H1 (cell line): ENCODE measurements around the gene RGS3. TPM values are rescaled to one million over a fixed set of nuclear protein-coding genes. Genes with fewer than 3 reads are reported as not detected.

Experiments used
- CTCF ChIA-PET: fragments of 300-600 bp; sonication (Branson Sonifier 250); formaldehyde crosslinking; loops from one replicate; lab custom pipeline; 2021; ENCODE audit not compliant: partially characterized antibody; lab: Charles Lee
- POLR2A ChIA-PET: fragments of 300-600 bp; sonication (Branson Sonifier 250); formaldehyde crosslinking; loops from one replicate; lab custom pipeline; 2021; ENCODE audit warnings: inconsistent platforms; ENCODE audit not compliant: partially characterized antibody; lab: Charles Lee
- DNase-seq, 2 experiments: peaks; one replicate each; pipeline versions ENCODE4 v3.0.0 to v3.0.0-alpha.2; 2010 to 2022; ENCODE audit warnings: low spot score in 2 of 2, low read depth in 1 of 2, mixed read lengths in 1 of 2
- FAIRE-seq: peaks from 2 replicates; lab custom pipeline; 2011; peaks lifted over from hg19 to GRCh38; lab: Jason Lieb, UNC
- H2AFZ ChIP-seq: 2 replicates; pipeline ENCODE4 v1.8.1; 2012; ENCODE audit warnings: low read length, inconsistent platforms
- H2AK5ac ChIP-seq: 2 replicates; pipeline ENCODE4 v1.6.1; 2013; ENCODE audit warnings: low read depth, low read length
- H2BK120ac ChIP-seq: replicated peaks from 2 replicates; pipeline ENCODE3; 2013; ENCODE audit warnings: low read depth, low read length, inconsistent platforms
- H2BK12ac ChIP-seq: 2 replicates; pipeline ENCODE4 v1.6.1; 2013; ENCODE audit warnings: low read depth, low read length
- H2BK15ac ChIP-seq: 2 replicates; pipeline ENCODE4 v1.6.1; 2013; ENCODE audit warnings: low read length
- H2BK20ac ChIP-seq: 2 replicates; pipeline ENCODE4 v1.6.1; 2013; ENCODE audit warnings: low read length
- H2BK5ac ChIP-seq: 2 replicates; pipeline ENCODE4 v1.6.1; 2013; ENCODE audit warnings: low read depth, low read length
- H3K14ac ChIP-seq: 2 replicates; pipeline ENCODE4 v1.6.1; 2013; ENCODE audit warnings: inconsistent platforms; ENCODE audit not compliant: insufficient read length
- H3K18ac ChIP-seq: 2 replicates; pipeline ENCODE4 v1.6.1; 2013; ENCODE audit warnings: low read length; ENCODE audit errors: extremely low read depth
- H3K23ac ChIP-seq: 2 replicates; pipeline ENCODE4 v1.6.1; 2013; ENCODE audit warnings: inconsistent platforms; ENCODE audit not compliant: insufficient read length
- H3K23me2 ChIP-seq: 2 replicates; pipeline ENCODE4 v1.6.1; 2013; ENCODE audit warnings: low read depth, low read length
- H3K27ac ChIP-seq: 2 replicates; pipeline ENCODE4 v1.6.1; 2011; ENCODE audit warnings: low read depth, low read length, inconsistent platforms
- H3K27me3 ChIP-seq, 4 experiments: replicated peaks in 1 of 4; 1 replicate in 1 of 4; 2 replicates in 3 of 4; pipeline versions ENCODE4 v1.6.1 to v1.8.1; 2011 to 2013; ENCODE audit warnings: low read length in 3 of 4, mild to moderate bottlenecking in 3 of 4, inconsistent platforms in 2 of 4, mixed read lengths in 2 of 4, moderate library complexity in 1 of 4; ENCODE audit not compliant: control insufficient read depth in 3 of 4, insufficient read depth in 3 of 4; ENCODE audit errors: extremely low read depth in 1 of 4
- H3K36me3 ChIP-seq, 4 experiments: 2 replicates each; pipeline versions ENCODE4 v1.6.1 to v1.8.1; 2011 to 2013; ENCODE audit warnings: mild to moderate bottlenecking in 4 of 4, low read length in 3 of 4, moderate library complexity in 2 of 4, control low read depth in 1 of 4, inconsistent platforms in 1 of 4; ENCODE audit not compliant: insufficient read depth in 4 of 4, control insufficient read depth in 2 of 4
- H3K4ac ChIP-seq: replicated peaks from 2 replicates; pipeline ENCODE3; 2013; ENCODE audit warnings: low read length, low read depth, mixed read lengths, inconsistent platforms; ENCODE audit not compliant: insufficient read length
- H3K4me1 ChIP-seq, 4 experiments: replicated peaks in 1 of 4; 1 replicate in 1 of 4; 2 replicates in 3 of 4; pipeline versions ENCODE4 v1.6.1 to v1.8.1; 2011 to 2013; ENCODE audit warnings: low read length in 3 of 4, inconsistent platforms in 2 of 4, mixed read lengths in 1 of 4; ENCODE audit not compliant: insufficient read depth in 4 of 4, control insufficient read depth in 3 of 4
- H3K4me2 ChIP-seq, 2 experiments: 2 replicates each; pipeline versions ENCODE4 v1.6.1 to v1.8.1; 2011 to 2013; ENCODE audit warnings: low read depth in 2 of 2, low read length in 2 of 2, control low read depth in 1 of 2, inconsistent platforms in 1 of 2, mild to moderate bottlenecking in 1 of 2; ENCODE audit not compliant: insufficient read depth in 1 of 2
- H3K4me3 ChIP-seq, 4 experiments: fragments of 200-600, 300-600 bp in 1 of 4; sonication (generic), shearing (Covaris generic), sonication (Bioruptor Twin) in 1 of 4; 2 replicates each; pipeline versions ENCODE4 v1.5.1 to v1.8.1; 2011 to 2016; ENCODE audit warnings: low read length in 4 of 4, low read depth in 3 of 4, control low read depth in 2 of 4, inconsistent platforms in 2 of 4, mild to moderate bottlenecking in 2 of 4, mixed read lengths in 1 of 4, moderate library complexity in 1 of 4; ENCODE audit not compliant: insufficient read depth in 2 of 4; ENCODE audit errors: extremely low read depth in 1 of 4
- H3K56ac ChIP-seq: replicated peaks from 2 replicates; pipeline ENCODE3; 2013; ENCODE audit warnings: low read depth, mild to moderate bottlenecking, mixed read lengths, low read length, inconsistent platforms; ENCODE audit not compliant: insufficient read length
- H3K79me1 ChIP-seq: 2 replicates; pipeline ENCODE4 v1.6.1; 2013; ENCODE audit warnings: low read depth, low read length, control low read depth
- H3K79me2 ChIP-seq, 2 experiments: 2 replicates each; pipeline versions ENCODE4 v1.6.1 to v1.8.1; 2012 to 2013; ENCODE audit warnings: low read length in 2 of 2, mild to moderate bottlenecking in 2 of 2, inconsistent platforms in 1 of 2; ENCODE audit not compliant: insufficient read depth in 2 of 2, control insufficient read depth in 1 of 2
- H3K9ac ChIP-seq, 4 experiments: replicated peaks in 1 of 4; 1 replicate in 1 of 4; 2 replicates in 3 of 4; pipeline versions ENCODE4 v1.6.1 to v1.8.1; 2011 to 2013; ENCODE audit warnings: low read depth in 3 of 4, low read length in 3 of 4, control low read depth in 2 of 4, mild to moderate bottlenecking in 2 of 4, moderate library complexity in 2 of 4, inconsistent platforms in 1 of 4; ENCODE audit errors: extremely low read depth in 1 of 4
- H3K9me3 ChIP-seq, 2 experiments: 2 replicates each; pipeline versions ENCODE4 v1.6.1 to v1.8.1; 2012 to 2013; ENCODE audit warnings: mild to moderate bottlenecking in 2 of 2, moderate library complexity in 2 of 2, control low read depth in 1 of 2, inconsistent platforms in 1 of 2, low read depth in 1 of 2, low read length in 1 of 2, mixed read lengths in 1 of 2; ENCODE audit not compliant: insufficient read depth in 2 of 2
- H4K20me1 ChIP-seq, 2 experiments: replicated peaks in 1 of 2; 2 replicates each; pipeline versions ENCODE3 to v1.8.1; 2011 to 2013; ENCODE audit warnings: inconsistent platforms in 2 of 2, low read length in 2 of 2, mild to moderate bottlenecking in 1 of 2; ENCODE audit not compliant: insufficient read depth in 2 of 2, control insufficient read depth in 1 of 2
- H4K5ac ChIP-seq: 2 replicates; pipeline ENCODE4 v1.6.1; 2013; ENCODE audit warnings: low read length, low read depth, mixed read lengths, inconsistent platforms; ENCODE audit not compliant: insufficient read length
- H4K8ac ChIP-seq: 2 replicates; pipeline ENCODE4 v1.8.0; 2013; ENCODE audit warnings: mild to moderate bottlenecking, moderate library complexity, low read length, inconsistent platforms; ENCODE audit not compliant: insufficient read depth; ENCODE audit errors: extremely low read depth
- H4K91ac ChIP-seq: replicated peaks from 2 replicates; pipeline ENCODE3; 2013; ENCODE audit warnings: low read length, mixed read lengths, inconsistent platforms; ENCODE audit not compliant: insufficient read length
- EZH2 ChIP-seq: fragments of 200-600 bp; sonication (generic); IDR thresholded peaks from 2 replicates; pipeline ENCODE4 v1.7.1; 2012; ENCODE audit warnings: low read depth, mild to moderate bottlenecking, moderate library complexity, low read length, inconsistent platforms; ENCODE audit not compliant: severe bottlenecking
- NANOG ChIP-seq: IDR thresholded peaks from 2 replicates; pipeline ENCODE4 v1.6.1; 2011; ENCODE audit warnings: low read length, low read depth, mild to moderate bottlenecking, inconsistent platforms; ENCODE audit not compliant: insufficient read depth, poor library complexity, severe bottlenecking
- NRF1 ChIP-seq: IDR thresholded peaks from 2 replicates; pipeline ENCODE4 v1.6.1; 2011; ENCODE audit warnings: mild to moderate bottlenecking, low read depth, low read length, improper control_type of control experiment
- RNF2 ChIP-seq: fragments of 200-900, 300-1000 bp; sonication (generic); IDR thresholded peaks from 2 replicates; pipeline ENCODE4 v1.7.1; 2016; ENCODE audit warnings: borderline replicate concordance, low read depth, mild to moderate bottlenecking, antibody characterized with exemption, low read length; ENCODE audit not compliant: poor library complexity, severe bottlenecking; ENCODE audit errors: missing control alignments
- SP4 ChIP-seq: IDR thresholded peaks from 2 replicates; pipeline ENCODE4 v1.6.1; 2012; ENCODE audit warnings: low read length, inconsistent platforms
- WGBS, 2 experiments: shearing (Covaris generic) in 1 of 2; methylation state at CpG; one replicate each; pipeline versions ENCODE4 v1.1.6 to v1.1.7; 2013 to 2015; ENCODE audit warnings: low lambda C conversion rate in 2 of 2, mixed read lengths in 2 of 2, inconsistent platforms in 1 of 2, low coverage in 1 of 2, missing lambda C conversion rate in 1 of 2; ENCODE audit not compliant: insufficient replicate concordance in 2 of 2, insufficient coverage in 1 of 2, insufficient read length in 1 of 2; ENCODE audit errors: extremely low coverage in 1 of 2, missing lambda C conversion rate in 1 of 2; 5-methylcytosine and 5-hydroxymethylcytosine counted together
- polyA plus RNA-seq, 7 experiments: library from polyadenylated mRNA; depleted of rRNA in 3 of 7; stranded (reverse) in 5 of 7; unstranded in 2 of 7; fragments of >200 nt in 5 of 7; fragments of 200-250 nt in 2 of 7; gene quantifications; 1 replicate in 5 of 7; 2 replicates in 1 of 7; 4 replicates in 1 of 7; pipeline versions ENCODE4 v1.2.1 to v1.2.3, GENCODE V29; 2011 to 2013; ENCODE audit warnings: missing spikeins in 2 of 7, mixed read lengths in 2 of 7
- total RNA-seq: library from RNA; stranded (reverse); fragmentation: NEBNext Ultra II Directional; extraction: Animal tissue kit (Norgen Biotek cat#: 25700); gene quantifications from 2 replicates; pipeline ENCODE4 v1.2.1, GENCODE V29; 2021

RGS3 gene
- total and polyA plus RNA-seq, 2 of the 8 experiments (the other 6 are each of a cell fraction or from before 2014, with no cell fraction given), result 12.6 to 18.2 TPM

DNA sequence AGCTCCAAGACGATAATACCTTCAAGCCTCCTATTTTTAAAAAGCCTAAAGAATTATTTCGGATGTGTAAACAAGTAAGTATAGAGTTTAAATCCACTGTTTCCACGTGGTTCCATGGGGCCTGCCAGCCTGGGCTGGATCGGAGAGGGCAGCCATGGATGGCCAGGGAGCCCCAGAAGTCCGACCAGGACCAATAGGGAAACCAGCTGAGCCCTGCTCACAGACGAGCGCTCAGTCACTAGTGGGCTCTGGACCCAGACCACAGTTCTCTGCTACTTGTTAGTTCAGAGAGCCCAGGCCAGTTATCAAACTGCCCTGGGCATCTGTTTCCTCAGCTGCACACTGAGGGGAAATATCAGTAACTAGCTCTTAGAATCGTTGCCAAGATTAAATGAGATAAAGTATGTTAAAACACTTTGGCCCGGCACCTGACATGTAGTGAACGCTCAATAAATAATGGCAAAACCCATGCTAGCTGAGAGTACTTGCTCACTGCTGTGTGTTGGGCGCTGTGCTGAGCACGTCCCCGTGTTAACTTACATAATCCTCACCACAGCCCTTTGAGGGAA lies 124.8 kb downstream of the RGS3 start:
- Histone ChIP-seq H3K79me1 (no peaks in the 10 kb centered on the region), H3K56ac (no peak overlapping the region), H3K9ac (no peak overlapping the region), H3K27me3 (no peaks in the 10 kb centered on the region), H4K91ac (no peak overlapping the region), H2BK5ac (no peak overlapping the region), H3K4ac (no peak overlapping the region), H3K4me2 (no peak overlapping the region), H3K23ac (no peak overlapping the region), H3K79me2 (no peaks in the 10 kb centered on the region), H2AK5ac (no peak overlapping the region), H3K4me3 (no peak overlapping the region), H2BK20ac (no peak overlapping the region), H4K8ac (no peak overlapping the region), H4K5ac (no peak overlapping the region), H3K23me2 (peaks cover 2% of the 10 kb centered on the region; the same call in 1 of the 2 replicates), H3K36me3 (peaks cover 0 to 4% (median 0%) of the 10 kb centered on the region in 4 experiments; a peak in 2 of 8 replicates)
- no peak for FAIRE-seq
- POLR2A ChIA-PET, result interaction anchor here (1.0 kb wide), 1 partner anchor 178 kb away, joined by 3 read pairs; the partner anchor contains the start of genes C9orf43 and POLE3
- 95% methylated on average over 13 of the region's 13 CpGs; no CpG with 5 or more reads in 1 of the 2 experiments for WGBS, 2 experiments
- no peak for DNase-seq
- TF ChIP-seq RNF2 (no peak), NRF1 (no peak), EZH2 (no peak), NANOG (no peak), SP4 (no peak)
- TF ChIP-seq, all 59 proteins: peak for 0
- Histone ChIP-seq H3K27ac (no peak overlapping the region), H2BK12ac (no peak overlapping the region), H2BK15ac (no peak overlapping the region), H3K9me3 (no peaks in the 10 kb centered on the region), H3K18ac (no peak overlapping the region), H3K14ac (no peak overlapping the region), H4K20me1 (no peaks in the 10 kb centered on the region), H2BK120ac (no peak overlapping the region), H2AFZ (no peak overlapping the region), H3K4me1 (peaks cover under 1 to 9% (median 6%) of the 10 kb centered on the region in 4 experiments; a peak in 3 of 7 replicates)
- CTCF ChIA-PET, result interaction anchor here (0.5 to 28.3 kb wide), 45 partner anchors 9 to 315 kb away, joined by 3 to 1065 read pairs (median 5); partner anchors contain the start of genes ALAD, BSPRY, CDC26 and PRPF4
